ENCODE measurements around the gene CCNJL.
"Not testable (repeated sequence)": the region's sequence is repeated elsewhere in the genome, so short reads cannot be mapped to it uniquely, and the experiment has no call there.

The CCNJL gene

DNA sequence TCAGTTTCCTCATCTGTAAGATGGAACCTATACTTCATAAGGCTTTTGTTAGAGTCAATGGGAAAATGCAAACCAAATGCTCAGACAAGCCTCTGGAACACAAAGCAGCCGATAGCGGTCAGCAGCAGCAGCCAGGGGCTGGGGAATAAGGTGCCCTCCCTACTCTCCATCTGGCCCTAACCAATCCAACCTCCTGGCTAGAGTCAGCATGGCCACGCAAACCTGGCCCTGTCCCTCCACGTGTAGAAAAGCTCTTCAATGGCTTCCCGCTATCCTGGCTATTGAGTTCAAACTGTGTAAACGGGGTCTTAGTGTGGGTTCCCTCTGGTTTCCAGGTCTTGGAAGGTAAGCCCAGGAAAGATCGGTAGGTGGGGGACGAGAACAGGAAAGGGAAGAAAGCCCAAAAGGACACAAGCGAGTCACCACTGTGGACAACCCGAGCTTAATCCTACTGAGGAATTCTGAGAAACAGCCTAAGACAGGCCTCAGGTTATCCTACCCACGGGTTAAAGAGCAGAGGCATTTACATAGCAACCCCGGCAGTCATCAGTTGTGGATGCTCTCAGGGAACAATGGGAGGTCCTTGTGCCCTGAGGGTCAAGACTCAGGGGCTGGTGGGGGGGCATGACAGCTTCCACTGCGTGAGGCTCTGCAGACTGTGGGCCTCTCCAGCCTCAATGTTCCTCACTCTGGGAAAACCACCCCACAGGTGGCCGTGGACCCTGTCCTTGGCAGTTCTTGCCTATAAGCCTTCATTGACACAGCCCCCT lies 52.2 kb downstream of the CCNJL start:
- no peak for DNase-seq

GRCh38 chr5:160259341-160259740 lies 53.0 kb downstream of the CCNJL start:
- DNase-seq, result no peak

DNA sequence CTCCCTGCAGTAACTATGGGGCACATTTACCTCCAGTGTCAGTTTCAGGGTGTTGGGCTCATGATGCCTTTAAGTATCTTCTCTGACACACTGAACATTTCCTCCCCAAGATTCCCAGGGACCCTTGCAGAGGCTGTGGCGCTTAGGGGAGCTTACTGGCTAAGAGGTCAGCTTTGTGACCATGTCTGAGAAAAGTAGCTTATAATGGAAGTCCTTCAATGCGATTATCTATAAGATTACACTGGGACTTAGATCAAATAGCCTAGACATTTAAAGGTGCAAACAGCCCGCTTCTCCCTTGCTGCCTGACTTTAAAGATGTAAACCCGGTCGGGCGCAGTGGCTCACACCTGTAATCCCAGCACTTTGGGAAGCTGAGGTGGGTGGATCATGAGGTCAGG lies 57.7 kb downstream of the CCNJL start:
- no peak for DNase-seq

DNA sequence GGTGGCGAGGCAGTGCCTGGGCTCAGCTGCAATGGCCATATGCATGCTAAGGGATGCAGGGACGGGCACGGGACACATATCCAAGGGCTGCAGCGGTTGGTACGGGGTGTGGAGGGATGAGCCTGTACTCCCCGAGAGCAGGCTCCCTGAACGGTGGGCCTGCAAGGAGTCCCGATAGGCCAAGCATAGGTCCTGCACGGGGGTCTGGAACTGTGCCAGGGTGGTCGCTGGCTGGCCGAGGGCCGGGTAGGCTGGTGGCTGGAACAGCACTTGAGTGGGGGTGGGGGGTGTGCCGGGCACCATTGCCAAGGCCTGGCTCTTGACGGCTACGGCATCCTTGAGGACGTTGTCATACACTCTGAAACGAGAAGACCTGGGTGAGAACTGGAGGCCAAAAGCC lies 58.9 kb downstream of the CCNJL start:
- no peak for DNase-seq

DNA sequence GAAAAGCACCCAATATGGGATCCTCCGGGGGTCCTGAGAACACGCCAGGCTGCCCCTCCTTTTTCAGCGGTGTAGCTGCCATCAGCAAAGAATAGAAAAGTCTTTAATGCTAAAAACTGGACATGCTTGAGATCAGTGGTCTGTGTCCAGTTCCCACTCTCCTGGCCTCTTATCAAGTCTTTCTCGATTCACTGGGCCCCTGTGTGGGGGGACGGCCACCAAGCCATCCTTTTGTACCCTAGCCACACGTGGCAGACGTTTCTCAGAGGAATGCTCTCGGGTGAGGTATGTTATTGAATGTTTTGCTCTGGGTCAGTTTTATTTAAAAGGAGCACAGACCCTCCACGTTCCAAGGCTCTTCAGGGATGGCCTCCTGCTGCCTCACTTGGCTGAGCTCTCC lies 59.4 kb downstream of the CCNJL start:
- no peak for DNase-seq

DNA sequence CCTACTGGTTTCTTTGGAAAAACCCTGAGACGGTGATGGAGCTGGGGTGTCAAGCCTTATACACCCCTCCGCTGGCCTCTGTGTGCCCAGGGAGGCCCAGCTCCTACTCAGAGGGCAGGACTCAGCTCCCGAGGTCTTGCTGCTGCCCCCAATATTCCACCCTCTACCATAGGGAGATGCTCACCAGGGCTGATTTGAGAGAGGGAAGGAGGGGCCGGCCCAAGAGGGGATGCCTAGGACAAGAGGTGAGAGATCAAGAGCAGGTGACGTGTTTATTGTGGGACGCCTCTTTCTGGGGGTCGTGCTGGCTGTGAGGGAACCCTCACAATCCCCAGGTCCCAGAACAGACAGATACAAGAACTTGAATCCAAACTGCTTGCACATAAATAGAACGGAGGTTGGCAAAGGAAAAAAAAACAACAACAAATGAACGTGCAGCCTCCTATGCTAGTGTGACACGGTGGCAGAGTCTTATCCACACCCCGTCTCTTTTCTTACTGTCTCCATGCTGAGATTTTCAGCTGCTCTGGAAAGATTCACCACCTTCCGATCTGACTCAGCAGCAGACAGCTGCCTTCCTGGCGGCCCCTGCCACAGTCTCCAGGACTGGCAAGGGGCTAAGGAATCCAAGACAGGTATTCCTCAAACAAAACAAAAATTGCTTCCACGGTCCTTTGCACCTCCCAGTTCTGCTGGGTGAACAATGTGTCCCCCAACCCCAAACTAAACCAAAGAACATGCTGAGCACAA lies 60.8 kb downstream of the CCNJL start:
- DNase-seq, result no peak

- DNase-seq, result no peak
Observed at GRCh38 chr5:160250826-160251225, 61.5 kb downstream of the CCNJL start.

GRCh38 chr5:160250226-160250625 lies 62.1 kb downstream of the CCNJL start:
- DNase-seq, result no peak

DNA sequence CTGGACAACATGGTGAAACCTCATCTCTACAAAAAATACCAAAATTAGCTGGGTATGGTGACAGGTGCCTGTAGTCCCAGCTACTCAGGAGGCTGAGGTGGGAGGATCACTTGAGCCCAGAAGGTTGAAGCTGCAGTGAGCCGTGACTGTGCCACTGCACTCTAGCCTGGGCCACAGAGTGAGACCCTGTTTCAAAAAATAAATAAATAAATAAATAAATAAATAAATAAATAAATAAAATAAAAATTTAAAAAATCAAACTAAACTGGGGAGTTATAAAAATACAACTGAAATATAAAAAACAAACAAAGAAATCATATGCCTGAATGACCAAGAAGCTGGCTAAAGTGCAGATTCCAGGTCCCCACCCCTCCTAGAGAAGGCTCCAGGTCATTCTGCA lies 62.8 kb downstream of the CCNJL start:
- DNase-seq, result not testable (repeated sequence)

GRCh38 chr5:160245506-160246086 lies 66.8 kb downstream of the CCNJL start:
- DNase-seq, result no peak

GRCh38 chr5:160242145-160242544 lies 70.2 kb downstream of the CCNJL start:
- DNase-seq, result no peak

GRCh38 chr5:160240350-160240749 lies 72.0 kb downstream of the CCNJL start:
- no peak for DNase-seq

DNA sequence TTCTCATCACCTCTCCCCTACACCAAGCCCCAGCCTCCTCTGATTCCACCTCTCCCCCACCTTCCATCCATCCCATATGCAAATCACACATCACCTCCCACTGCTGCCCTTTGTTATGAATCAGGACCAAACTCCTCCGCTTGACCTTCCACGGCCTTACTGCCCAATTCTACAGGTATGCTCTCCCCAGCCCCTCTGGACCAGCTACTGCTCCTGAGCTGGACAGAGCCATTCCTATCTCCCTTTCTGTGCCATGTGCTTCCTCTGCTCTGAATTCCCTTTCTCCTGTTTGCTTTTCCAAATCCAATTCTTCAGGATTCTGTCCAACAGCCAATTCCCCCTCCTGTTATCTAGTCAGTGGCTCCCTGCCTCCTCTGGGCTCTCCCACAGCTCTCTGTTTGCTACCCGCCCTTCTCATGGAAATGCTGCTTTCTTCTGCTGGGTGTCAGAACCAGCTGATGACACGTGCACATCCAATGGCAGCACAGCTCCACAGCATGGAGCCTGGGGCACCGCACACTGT lies 74.7 kb downstream of the CCNJL start:
- DNase-seq, result no peak

DNA sequence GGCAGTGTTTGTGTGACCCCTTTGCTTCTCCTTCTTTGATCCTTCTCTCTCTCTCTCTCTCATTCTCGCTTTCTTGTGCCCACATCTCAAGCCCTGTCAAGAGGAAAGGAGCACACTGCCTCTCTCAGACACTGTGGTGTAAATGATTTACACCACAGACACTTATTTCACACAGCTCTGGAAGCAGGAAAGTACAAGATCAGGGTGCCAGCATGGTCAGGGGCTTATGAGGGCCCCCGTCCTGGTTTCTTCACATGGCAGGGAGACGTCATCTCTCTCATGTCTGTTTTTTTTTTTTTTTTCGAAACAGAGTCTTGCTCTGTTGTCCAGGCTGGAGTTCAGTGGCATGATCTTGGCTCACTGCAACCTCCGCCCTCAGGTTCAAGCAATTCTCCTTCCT lies 76.6 kb downstream of the CCNJL start:
- DNase-seq, result no peak

DNA sequence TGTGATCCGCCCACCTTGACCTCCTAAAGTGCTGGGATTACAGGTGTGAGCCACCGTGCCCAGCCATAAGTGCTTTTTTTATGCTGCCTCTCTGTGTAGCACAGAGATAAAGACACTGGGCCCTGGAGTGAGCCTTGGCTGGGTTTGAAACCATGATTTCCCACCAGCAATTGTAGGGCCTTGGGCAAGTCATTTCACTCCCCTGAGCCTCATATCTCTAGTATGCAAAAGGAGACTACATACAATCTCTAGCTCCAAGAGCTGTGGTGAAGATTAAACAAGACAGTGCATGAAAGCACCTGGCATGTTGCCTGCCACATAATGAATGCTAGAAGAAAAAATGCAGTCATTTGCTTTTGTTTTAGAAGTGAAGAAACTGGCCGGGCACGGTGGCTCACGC lies 79.1 kb downstream of the CCNJL start:
- no peak for DNase-seq

DNA sequence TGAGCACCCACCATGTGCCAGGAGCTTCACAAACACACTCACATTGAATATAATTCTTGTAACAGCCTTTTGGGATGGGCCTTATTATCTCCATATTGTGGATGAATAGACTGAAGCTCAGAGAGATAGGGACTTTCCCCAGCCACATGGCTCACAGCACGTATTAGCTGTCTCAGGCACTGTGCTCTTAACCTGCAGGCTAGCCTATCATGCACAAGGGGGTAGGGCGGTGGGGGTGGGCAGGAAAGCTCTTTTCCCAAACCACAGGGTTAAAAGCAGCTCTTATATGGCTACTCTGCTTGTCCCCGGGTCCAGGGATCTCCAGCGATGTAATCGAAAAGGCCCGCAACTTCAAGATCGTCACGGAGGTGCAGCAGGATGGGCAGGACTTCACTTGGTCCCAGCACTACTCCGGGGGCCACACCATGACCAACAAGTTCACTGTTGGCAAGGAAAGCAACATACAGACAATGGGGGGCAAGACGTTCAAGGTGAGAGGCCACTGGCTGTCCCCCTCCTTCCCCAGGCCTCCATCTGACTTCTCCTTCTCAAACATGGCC lies 80.5 kb downstream of the CCNJL start:
- DNase-seq, result no peak

GRCh38 chr5:160230686-160231527 lies 81.5 kb downstream of the CCNJL start:
- peak; percentile 26 for DNase-seq

- DNase-seq, result no peak
Observed at GRCh38 chr5:160229190-160229742, 83.1 kb downstream of the CCNJL start, which contains the start of gene FABP6. TSS of gene FABP6 (plus strand) at chr5:160229506. CDS start at chr5:160229558, 52 bp downstream.

DNA sequence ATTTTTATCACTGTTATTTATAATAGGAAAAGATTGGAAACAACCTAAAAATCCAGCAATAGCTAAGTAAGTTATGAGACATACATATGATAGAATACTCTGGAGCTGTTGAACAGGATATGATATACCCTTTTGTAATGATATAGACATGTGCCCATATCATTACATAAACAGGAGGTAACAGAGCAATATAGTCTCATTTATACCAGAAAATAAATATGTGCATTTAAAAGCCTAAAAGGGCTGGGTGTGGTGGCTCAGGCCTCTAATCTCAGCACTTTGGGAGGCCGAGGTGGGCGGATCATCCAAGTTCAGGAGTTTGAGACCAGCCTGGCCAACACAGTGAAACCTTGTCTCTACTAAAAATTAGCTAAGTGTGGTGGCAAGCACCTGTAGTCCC lies 85.4 kb downstream of the CCNJL start:
- DNase-seq, result no peak

DNA sequence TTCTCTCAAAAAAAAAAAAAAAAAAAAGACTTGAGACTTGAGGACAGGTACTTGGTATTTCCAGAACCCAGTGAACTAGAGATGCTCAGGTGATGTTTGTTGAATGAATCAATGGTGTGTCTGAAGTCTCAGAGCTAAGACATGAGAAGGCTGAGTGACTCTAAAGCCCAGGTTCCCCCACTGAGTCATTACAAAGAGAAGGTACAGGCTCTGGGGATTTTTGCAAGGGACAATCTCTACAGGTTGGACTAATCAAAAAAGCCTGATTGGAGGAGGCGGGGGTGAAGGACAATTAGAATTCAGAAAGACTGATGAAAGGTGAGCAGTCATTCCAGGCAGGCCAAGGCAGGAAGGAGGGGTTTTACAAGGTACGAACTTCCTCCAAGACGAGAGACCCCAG lies 91.3 kb downstream of the CCNJL start:
- DNase-seq, result no peak

DNA sequence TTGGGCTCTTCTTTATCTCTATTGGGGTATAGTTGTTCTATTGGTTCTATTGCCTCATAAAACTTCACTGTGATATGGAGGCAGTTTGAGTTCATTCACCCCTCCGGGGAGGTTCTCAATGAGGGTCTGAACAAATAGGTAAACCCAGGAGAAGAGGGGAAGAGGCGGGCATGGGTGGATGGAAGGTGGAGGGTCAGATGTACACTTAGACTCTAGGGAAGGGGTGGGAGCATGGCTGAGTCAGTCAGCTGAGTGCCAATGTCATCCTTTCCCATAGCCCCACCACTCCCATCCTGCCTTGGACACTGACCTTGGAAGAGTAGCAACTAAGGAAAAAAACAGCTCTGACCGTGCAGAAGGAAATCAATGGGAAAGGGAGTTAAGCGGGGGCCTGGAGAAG lies 93.0 kb downstream of the CCNJL start:
- DNase-seq, result no peak

DNA sequence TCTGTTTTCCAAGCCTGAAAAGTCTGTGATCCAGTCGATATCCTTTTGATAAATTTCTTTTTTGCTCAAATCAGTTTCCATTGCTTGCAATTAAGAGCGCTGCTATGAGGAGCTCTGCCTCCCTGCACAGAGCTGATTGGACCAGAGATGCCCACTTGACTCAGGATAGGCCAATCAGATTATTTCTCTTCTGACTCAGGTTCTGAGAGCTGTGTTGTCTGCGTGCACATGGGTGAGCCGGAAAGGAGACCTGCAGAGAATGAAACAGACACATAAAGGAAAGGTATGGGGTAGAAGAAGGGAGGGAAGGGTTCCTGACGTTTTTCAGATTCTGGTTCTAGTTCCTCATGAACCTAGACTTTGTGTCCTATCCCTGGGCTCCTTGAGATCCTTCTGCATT lies 98.8 kb downstream of the CCNJL start:
- DNase-seq, result no peak

Measured in MV-4-11 (cell line).